GM12873 (cell line): Measurements from ENCODE around the gene ZNF354C.

ENCODE experiments used
- CTCF ChIP-seq: IDR thresholded peaks from 2 replicates; pipeline ENCODE4 v1.5.1; 2012; ENCODE audit warnings: low read depth, mild to moderate bottlenecking, moderate library complexity, low read length, control low read depth; ENCODE audit not compliant: insufficient read depth; ENCODE audit errors: missing control alignments

The ZNF354C gene

DNA sequence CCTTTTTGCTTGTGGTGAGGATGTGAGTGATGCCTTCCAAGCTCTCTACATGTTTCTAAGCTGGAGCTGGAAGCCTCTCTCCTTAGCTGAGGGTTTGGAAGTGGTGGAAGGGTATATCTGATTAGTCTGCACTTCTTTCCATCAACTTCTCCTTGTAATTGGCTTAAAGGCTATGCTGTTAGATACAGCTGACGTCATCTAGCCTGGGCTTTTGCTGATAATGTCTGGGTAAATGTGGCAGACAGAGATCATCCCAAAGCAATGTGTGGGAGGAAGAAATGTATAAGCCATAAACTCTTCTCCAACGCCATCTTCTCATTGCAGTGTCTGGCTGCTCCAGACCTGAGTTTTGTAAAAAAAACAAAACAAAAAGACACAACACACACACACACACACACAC lies 29.3 kb downstream of the ZNF354C start:
- TF ChIP-seq CTCF: no peak

DNA sequence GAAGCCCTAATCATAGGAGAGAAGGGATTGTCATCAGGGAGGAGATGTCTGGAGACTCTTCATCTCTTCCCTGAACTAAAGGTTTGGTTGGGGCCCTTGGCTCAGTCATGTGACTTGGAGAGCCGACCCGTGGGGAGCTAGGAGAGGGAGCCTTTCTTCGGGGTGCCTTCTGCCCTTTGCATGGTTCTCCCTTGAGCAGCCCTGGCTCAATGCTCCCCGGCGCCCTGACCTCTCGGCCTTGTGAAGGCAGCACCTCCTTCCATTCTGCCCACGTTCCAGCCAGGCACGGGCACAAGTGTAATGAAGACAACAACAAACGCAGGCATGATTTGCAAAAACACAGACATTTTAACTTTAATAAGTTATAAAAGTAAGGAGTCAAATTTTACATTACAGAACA lies 50.4 kb downstream of the ZNF354C start:
- no peak for TF ChIP-seq CTCF

DNA sequence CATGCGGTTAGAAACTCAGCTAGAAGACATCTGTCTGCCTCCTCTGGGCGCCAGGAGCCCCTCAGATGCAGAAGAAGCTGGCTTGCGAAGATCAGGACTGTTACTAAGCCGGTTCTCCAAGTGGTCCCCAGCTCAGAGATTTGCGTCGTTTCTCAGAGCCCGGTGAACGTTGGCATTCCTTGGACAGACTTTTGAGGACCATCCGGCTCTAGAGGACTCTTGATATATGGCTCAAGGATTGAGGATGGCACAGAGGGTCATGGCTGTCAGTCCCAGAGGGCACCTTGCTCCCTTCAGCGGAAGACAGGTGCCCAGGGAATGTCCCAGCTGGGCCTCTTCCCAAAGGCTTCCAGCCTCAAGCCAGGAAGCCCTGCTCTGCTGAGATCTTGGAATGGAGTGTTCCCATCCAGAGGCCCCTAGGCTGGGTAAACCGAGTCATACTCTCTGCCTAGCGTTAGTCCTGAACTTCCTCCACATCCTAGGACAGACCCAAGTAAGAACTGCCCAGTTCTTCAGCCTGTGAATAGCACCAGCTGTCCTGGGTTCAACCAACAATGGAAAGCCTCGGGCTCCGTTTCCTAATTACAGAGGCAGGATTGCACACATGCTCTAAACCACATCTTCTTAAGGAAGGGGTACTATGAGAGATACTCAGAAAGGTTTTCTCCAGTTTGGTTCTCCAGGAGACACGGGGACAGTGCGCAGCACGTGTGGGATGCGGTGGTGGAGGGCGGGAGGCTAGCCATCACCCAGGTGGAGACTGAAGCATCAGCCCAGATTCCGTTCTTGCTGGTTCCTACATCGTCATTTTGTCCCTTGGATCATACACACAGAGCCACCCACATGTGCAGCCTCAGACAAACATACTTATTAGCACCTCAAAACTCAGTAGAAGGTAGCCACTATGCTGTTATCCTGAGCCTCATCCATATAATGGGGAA lies 51.4 kb downstream of the ZNF354C start:
- TF ChIP-seq CTCF: no peak

DNA sequence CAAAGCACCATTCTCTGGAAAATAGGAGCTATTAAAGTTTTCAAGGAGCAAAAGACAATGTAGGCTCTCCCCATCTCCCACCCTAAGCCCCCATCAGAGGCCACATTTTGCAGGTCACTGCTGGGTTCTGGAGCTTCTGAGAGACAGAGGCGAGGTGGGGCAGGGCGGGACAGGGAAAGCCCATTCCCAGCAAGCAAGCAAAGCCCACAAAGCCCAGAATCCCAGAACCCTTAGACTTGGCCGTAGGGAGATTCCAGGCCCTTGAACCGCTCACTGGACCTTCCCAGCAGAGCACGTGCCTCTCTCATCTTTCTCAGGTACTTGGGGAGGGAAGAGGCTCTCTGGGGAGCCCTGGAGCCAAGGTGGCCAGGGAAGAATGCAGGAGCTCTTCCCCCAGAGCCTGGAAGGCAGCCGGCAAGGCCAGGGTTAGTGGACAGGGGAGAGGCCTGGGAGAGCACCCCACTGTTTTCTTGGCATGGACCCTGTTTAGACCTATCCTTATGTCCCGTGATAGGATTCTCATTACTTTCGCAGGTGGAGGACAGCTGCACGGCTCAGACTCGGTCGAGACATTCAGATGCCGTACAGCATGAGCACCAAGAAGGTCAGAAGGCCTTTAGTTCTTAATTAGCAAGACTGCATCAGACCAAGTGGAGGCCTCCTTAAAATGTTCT lies 52.4 kb downstream of the ZNF354C start:
- no peak for TF ChIP-seq CTCF

DNA sequence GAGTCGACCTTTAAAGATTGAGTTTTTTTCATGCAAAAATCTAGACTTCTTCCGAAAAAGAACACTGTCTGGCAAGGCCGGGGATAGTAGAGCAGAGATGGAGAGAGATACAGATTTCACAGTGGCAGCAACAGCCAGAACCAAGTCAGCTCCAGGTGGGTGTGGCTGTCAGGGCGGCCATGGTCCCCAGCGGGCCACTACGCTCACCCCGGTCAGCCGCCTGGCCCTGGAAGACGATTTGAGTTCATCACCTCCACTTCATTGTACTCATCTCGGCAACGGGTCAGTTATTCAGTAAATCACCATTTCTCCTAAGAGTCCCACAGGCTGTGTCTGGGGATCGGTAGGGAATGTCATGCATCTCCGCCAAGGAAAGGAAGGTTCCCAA lies 53.0 kb downstream of the ZNF354C start:
- TF ChIP-seq CTCF: no peak

DNA sequence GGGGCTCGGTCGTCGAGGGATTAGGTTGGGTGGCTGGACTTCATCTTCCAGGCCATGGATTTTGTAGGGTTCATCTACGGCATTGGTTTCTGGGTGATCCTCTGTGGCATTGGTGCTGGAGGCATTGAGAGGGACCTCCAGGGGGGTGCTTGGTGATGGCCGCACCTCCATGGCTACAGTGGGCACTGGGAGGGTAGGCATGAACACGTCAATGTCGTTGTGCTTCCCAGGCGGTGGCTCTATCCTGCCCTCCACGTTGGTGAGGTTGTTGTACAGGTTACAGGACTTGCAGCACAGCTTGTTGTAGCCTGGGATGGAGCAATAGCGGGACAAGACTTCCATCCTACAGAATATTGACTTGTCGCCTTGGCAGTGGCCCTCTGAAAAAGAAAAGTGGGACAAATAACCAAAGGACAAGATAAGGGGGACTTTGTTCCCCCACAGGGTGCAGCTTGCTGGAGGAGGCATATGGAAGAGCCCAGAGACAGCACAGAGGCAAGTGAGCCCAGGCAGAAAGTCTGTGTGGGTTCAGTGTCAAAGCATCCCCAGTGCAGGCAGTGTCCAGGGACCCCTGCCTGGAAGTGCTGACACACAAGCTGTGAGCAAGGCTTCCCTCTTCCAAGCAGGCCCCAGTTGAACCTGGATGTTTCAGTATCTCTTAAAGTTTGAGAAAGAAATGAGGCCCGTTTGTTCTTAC lies 53.9 kb downstream of the ZNF354C start:
- no peak for TF ChIP-seq CTCF

- TF ChIP-seq CTCF: no peak
These were observed 54.6 kb downstream of the ZNF354C start for GRCh38 chr5:179114756-179115155.
